IMR-90 (cell line): ENCODE data around the gene ZFP90.

Experiments
- POLR2A ChIP-seq: IDR thresholded peaks from 2 replicates; pipeline ENCODE4 v1.6.1; 2012; ENCODE audit warnings: mild to moderate bottlenecking, low read depth, low read length
- TF ChIP-seq, protein P1 (sequence below): conservative IDR thresholded peaks from 2 replicates; pipeline ENCODE4 v1.5.1; 2012; ENCODE audit warnings: mild to moderate bottlenecking, low read depth, low read length, improper control_type of control experiment
- TF ChIP-seq, protein P2 (sequence below): fragments of 150-350 bp; IDR thresholded peaks from 2 replicates; pipeline ENCODE4 v1.6.1; 2017; ENCODE audit warnings: mild to moderate bottlenecking, antibody characterized with exemption, low read length, low read depth

DNA sequence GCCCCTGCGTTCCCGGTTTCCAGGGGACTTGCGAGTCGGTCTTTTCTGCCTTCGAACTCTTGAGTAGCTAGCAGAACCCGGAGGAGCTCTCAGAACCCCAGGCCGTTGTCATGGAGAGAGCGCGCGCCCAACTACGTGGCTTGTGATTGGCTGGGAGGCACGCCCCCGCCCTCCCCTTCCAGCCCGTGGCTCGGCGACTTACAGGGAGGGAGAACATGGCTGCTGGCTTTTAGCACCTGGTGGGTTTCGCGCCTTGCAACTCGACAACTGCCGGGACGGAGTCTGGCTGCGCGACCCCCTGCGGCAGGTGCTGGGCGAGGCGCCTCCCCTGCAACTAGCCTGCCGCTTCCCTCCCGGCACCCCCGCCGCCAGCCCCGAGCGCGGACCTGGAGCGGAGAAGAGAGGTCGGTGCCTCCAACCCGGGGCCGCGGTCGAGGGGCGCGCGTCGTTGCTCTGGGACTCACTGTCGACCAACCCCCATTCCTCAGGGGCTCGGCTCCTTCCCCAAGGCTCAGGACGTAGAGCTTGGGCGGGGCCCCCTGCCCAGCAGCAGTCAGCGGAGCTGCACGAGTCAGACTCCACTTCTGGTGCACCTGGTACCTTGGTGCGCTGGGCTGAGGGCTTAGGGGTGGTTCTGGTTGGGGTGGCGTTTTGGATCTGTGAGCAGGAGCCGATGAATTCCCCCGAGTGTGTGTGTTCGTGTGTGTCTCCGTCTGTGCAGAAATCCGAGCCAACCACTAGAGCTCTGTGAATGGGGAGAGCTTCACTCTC is 9.0 kb upstream of the ZFP90 start:
- TF ChIP-seq, protein P1, sequence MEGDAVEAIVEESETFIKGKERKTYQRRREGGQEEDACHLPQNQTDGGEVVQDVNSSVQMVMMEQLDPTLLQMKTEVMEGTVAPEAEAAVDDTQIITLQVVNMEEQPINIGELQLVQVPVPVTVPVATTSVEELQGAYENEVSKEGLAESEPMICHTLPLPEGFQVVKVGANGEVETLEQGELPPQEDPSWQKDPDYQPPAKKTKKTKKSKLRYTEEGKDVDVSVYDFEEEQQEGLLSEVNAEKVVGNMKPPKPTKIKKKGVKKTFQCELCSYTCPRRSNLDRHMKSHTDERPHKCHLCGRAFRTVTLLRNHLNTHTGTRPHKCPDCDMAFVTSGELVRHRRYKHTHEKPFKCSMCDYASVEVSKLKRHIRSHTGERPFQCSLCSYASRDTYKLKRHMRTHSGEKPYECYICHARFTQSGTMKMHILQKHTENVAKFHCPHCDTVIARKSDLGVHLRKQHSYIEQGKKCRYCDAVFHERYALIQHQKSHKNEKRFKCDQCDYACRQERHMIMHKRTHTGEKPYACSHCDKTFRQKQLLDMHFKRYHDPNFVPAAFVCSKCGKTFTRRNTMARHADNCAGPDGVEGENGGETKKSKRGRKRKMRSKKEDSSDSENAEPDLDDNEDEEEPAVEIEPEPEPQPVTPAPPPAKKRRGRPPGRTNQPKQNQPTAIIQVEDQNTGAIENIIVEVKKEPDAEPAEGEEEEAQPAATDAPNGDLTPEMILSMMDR: no peak
- TF ChIP-seq, protein P2, sequence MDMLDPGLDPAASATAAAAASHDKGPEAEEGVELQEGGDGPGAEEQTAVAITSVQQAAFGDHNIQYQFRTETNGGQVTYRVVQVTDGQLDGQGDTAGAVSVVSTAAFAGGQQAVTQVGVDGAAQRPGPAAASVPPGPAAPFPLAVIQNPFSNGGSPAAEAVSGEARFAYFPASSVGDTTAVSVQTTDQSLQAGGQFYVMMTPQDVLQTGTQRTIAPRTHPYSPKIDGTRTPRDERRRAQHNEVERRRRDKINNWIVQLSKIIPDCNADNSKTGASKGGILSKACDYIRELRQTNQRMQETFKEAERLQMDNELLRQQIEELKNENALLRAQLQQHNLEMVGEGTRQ: no peak
- TF ChIP-seq POLR2A: no peak
